Tibial artery (tissue), 4 donors: ENCODE results near the gene WDR93.

Source experiments
- DNase-seq, 2 donors: peaks; one replicate each; pipeline ENCODE4 v3.0.0-alpha.2; 2019
- H3K27ac ChIP-seq, 2 donors: fragments of 200-600 bp; sonication (generic) in 1 of 2; 1 replicate in 1 of 2; 2 replicates in 1 of 2; pipeline ENCODE4 v1.5.1; 2018 to 2019; ENCODE audit warnings: mild to moderate bottlenecking in 1 of 2
- H3K27me3 ChIP-seq, 2 donors: fragments of 200-600 bp; sonication (generic) in 1 of 2; one replicate each; pipeline versions ENCODE4 v1.5.1 to v1.6.0; 2016 to 2019
- H3K36me3 ChIP-seq, 3 donors: fragments of 200-600 bp; sonication (generic) in 2 of 3; one replicate each; pipeline ENCODE4 v1.5.1; 2016 to 2019; ENCODE audit warnings: mild to moderate bottlenecking in 2 of 3
- H3K4me1 ChIP-seq, 4 donors: fragments of 200-600 bp; sonication (generic) in 2 of 4; 1 replicate in 3 of 4; 2 replicates in 1 of 4; pipeline ENCODE4 v1.5.1; 2016 to 2019
- H3K4me3 ChIP-seq, 2 donors: fragments of 200-600 bp; sonication (generic) in 1 of 2; 1 replicate in 1 of 2; 2 replicates in 1 of 2; pipeline ENCODE4 v1.5.1; 2018 to 2019; ENCODE audit warnings: mild to moderate bottlenecking in 2 of 2
- H3K9me3 ChIP-seq, 3 donors: fragments of 200-600 bp; sonication (generic) in 1 of 3; one replicate each; pipeline ENCODE4 v1.5.1; 2016 to 2019
- CTCF ChIP-seq, 2 experiments: fragments of 200-600 bp in 1 of 2; fragments of 450-650 bp in 1 of 2; IDR thresholded peaks; one replicate each; pipeline ENCODE4 v1.5.1; 2017 to 2019; ENCODE audit warnings: antibody characterized with exemption in 2 of 2, mild to moderate bottlenecking in 1 of 2, moderate library complexity in 1 of 2
- intact Hi-C: fragments of 100-400 bp; cut with DNase I; formaldehyde crosslinking; loops from one replicate; pipeline ENCODE4 v1.15.0; 2023; ENCODE audit warnings: low total_unique reads

WDR93 gene

GRCh38 chr15:89750560-89751542 lies 60.2 kb downstream of the WDR93 start, which contains the start of gene MESP1:
Gene MESP1, minus strand, starts transcription at chr15:89751249. Its CDS starts 18 bp downstream, at chr15:89751231.
- peak; percentile 88 to 93 for TF ChIP-seq CTCF (IDR thresholded peaks at IDR 0.05)
- Histone ChIP-seq H3K27ac (peak within 1 kb of the TSS; percentile 64 to 69), H3K9me3 (no peaks in the 10 kb centered on the region), H3K36me3 (no peaks in the 10 kb centered on the region), H3K27me3 (peaks cover 0 to 30% of the 10 kb centered on the region in 2 donors), H3K4me1 (peaks cover 0 to 23% (median 14%) of the 10 kb centered on the region in 4 donors), H3K4me3 (peak within 1 kb of the TSS; percentile 66 to 87)
- intact Hi-C loops = loop anchor here (5.0 to 10.0 kb wide), 2 partner anchors 104 to 324 kb away; no protein-coding TSS in a partner anchor
- DNase-seq = peak; percentile 85 to 93

GRCh38 chr15:89751748-89752147 lies 61.1 kb downstream of the WDR93 start:
- no peak for DNase-seq
- intact Hi-C loops = loop anchor here (5.0 to 10.0 kb wide), 2 partner anchors 104 to 323 kb away; no protein-coding TSS in a partner anchor
- H3K9me3 ChIP-seq = no peaks in the 10 kb centered on the region
- TF ChIP-seq CTCF (IDR thresholded peaks at IDR 0.05) = no peak
- no peaks in the 10 kb centered on the region for H3K36me3 ChIP-seq
- no peak overlapping the region for H3K4me3 ChIP-seq
- H3K4me1 ChIP-seq = peaks cover 0 to 23% (median 14%) of the 10 kb centered on the region in 4 donors
- H3K27ac ChIP-seq = no peak overlapping the region
- peaks cover 0 to 23% of the 10 kb centered on the region in 2 donors for H3K27me3 ChIP-seq

- Histone ChIP-seq H3K27ac (no peak overlapping the region), H3K36me3 (no peaks in the 10 kb centered on the region), H3K27me3 (peaks cover 0 to 12% of the 10 kb centered on the region in 2 donors), H3K4me1 (peaks cover 0 to 26% (median 14%) of the 10 kb centered on the region in 4 donors), H3K4me3 (no peak overlapping the region), H3K9me3 (no peaks in the 10 kb centered on the region)
- TF ChIP-seq CTCF (IDR thresholded peaks at IDR 0.05) = no peak
- intact Hi-C loops = loop anchor here (5.0 to 10.0 kb wide), 2 partner anchors 107 to 321 kb away; no protein-coding TSS in a partner anchor
- DNase-seq = no peak
Observed at GRCh38 chr15:89753855-89754254, 63.2 kb downstream of the WDR93 start.

- TF ChIP-seq CTCF (IDR thresholded peaks at IDR 0.05) = no peak
- no peaks in the 10 kb centered on the region for H3K9me3 ChIP-seq
- intact Hi-C loops = loop anchor here (5.0 to 10.0 kb wide), 2 partner anchors 107 to 320 kb away; no protein-coding TSS in a partner anchor
Observed at GRCh38 chr15:89754361-89755154, 63.9 kb downstream of the WDR93 start.

GRCh38 chr15:89755701-89756100 lies 65.1 kb downstream of the WDR93 start:
- no peaks in the 10 kb centered on the region for H3K9me3 ChIP-seq
- intact Hi-C loops = loop anchor here (10.0 kb wide), 1 partner anchor 319 kb away; no protein-coding TSS in a partner anchor
- H3K4me1 ChIP-seq = peaks cover 0 to 16% (median 5%) of the 10 kb centered on the region in 4 donors
- TF ChIP-seq CTCF (IDR thresholded peaks at IDR 0.05) = no peak
- H3K27ac ChIP-seq = no peak overlapping the region
- DNase-seq = no peak
- peaks cover 0 to 11% of the 10 kb centered on the region in 2 donors for H3K27me3 ChIP-seq
- no peaks in the 10 kb centered on the region for H3K36me3 ChIP-seq
- H3K4me3 ChIP-seq = no peak overlapping the region

More at GRCh38 chr15:89754361-89755154, 63.9 kb downstream of the WDR93 start:
- Histone ChIP-seq H3K4me1 (peaks cover 0 to 28% (median 14%) of the 10 kb centered on the region in 4 donors), H3K27me3 (peaks cover 0 to 10% of the 10 kb centered on the region in 2 donors), H3K4me3 (no peak overlapping the region), H3K27ac (no peak overlapping the region), H3K36me3 (no peaks in the 10 kb centered on the region)
- DNase-seq = no peak
